K562 (cell line): ENCODE data around the gene MPZL3. TPM values are rescaled to one million over a fixed set of nuclear protein-coding genes. Genes with fewer than 3 reads are reported as not detected.

ENCODE experiments used
- BCL6 ChIP-seq: fragments of 250-450 bp; sonication (Bioruptor Pico); IDR thresholded peaks from 2 replicates; pipeline ENCODE4 v1.4.0; 2020
- ETV5 ChIP-seq: sonication (generic); formaldehyde crosslinking; IDR thresholded peaks from 2 replicates; pipeline ENCODE4 v1.4.0; 2020; ENCODE audit warnings: low read depth, mild to moderate bottlenecking, missing genetic modification reagents
- FOXJ2 ChIP-seq: fragments of 200-800 bp; sonication (Bioruptor generic); IDR thresholded peaks from 2 replicates; pipeline ENCODE4 v1.6.1; 2016; ENCODE audit warnings: missing genetic modification characterization, missing compliant biosample characterization
- MBD2 ChIP-seq: sonication (generic); IDR thresholded peaks from 2 replicates; pipeline ENCODE4 v1.6.1; 2016; ENCODE audit warnings: low read depth, borderline replicate concordance
- NCOA1 ChIP-seq: fragments of 450-650 bp; IDR thresholded peaks from 2 replicates; pipeline ENCODE4 v1.6.1; 2016; ENCODE audit warnings: low read depth
- NFXL1 ChIP-seq: fragments of 450-650 bp; formaldehyde crosslinking; IDR thresholded peaks from 2 replicates; pipeline ENCODE4 v1.4.0; 2021; ENCODE audit warnings: mild to moderate bottlenecking
- POLR3G ChIP-seq: IDR thresholded peaks from 2 replicates; pipeline ENCODE4 v1.6.1; 2011; ENCODE audit not compliant: insufficient read length, insufficient replicate concordance; ENCODE audit errors: extremely low read depth
- PPARD ChIP-seq: fragments of 250-450 bp; sonication (Bioruptor Pico); IDR thresholded peaks from 2 replicates; pipeline ENCODE4 v1.8.0; 2022; ENCODE audit warnings: inconsistent platforms, mild to moderate bottlenecking, moderate library complexity
- RFX5 ChIP-seq: IDR thresholded peaks from 2 replicates; pipeline ENCODE4 v1.6.1; 2011; ENCODE audit warnings: low read depth, mild to moderate bottlenecking, improper control_type of control experiment, low read length
- ZNF76 ChIP-seq: fragments of 250-450 bp; sonication (Bioruptor Pico); IDR thresholded peaks from 2 replicates; pipeline ENCODE4 v1.4.0; 2020; ENCODE audit warnings: mild to moderate bottlenecking, moderate library complexity, borderline replicate concordance
- polyA plus RNA-seq, 8 experiments: library from polyadenylated mRNA; depleted of rRNA in 4 of 8; stranded (reverse) in 5 of 8; unstranded in 3 of 8; fragments of >200 nt; fragmentation: Nextera tagmentation in 2 of 8; fragmentation: Illumina TruSeq in 1 of 8; extraction: Ambion mirVana in 2 of 8; extraction: Trizol in 1 of 8; gene quantifications; 2 replicates each; pipeline versions ENCODE4 v1.2.1 to v1.2.3, GENCODE V29; 2011 to 2014; ENCODE audit warnings: inconsistent platforms in 1 of 8, missing spikeins in 1 of 8
- total RNA-seq, 7 experiments: library from RNA; depleted of rRNA in 6 of 7; stranded (reverse); fragments of >200 nt in 6 of 7; fragmentation: Illumina TruSeq in 2 of 7; extraction: Trizol in 2 of 7; gene quantifications; 2 replicates each; pipeline versions ENCODE4 v1.2.1 to v1.2.3, GENCODE V29; 2011 to 2021; ENCODE audit warnings: low replicate concordance in 1 of 7
- TF ChIP-seq, protein P1 (sequence below), 3 experiments: IDR thresholded peaks in 2 of 3; conservative IDR thresholded peaks in 1 of 3; 2 replicates each; pipeline ENCODE4 v1.5.1; 2011 to 2012; ENCODE audit warnings: low read length in 3 of 3, mild to moderate bottlenecking in 3 of 3, control low read depth in 2 of 3, improper control_type of control experiment in 1 of 3, inconsistent platforms in 1 of 3, low read depth in 1 of 3, mixed read lengths in 1 of 3, moderate library complexity in 1 of 3; ENCODE audit not compliant: insufficient read depth in 2 of 3
- TF ChIP-seq, protein P2 (sequence below): fragments of 250-450 bp; sonication (Bioruptor Pico); IDR thresholded peaks from 2 replicates; pipeline ENCODE4 v1.5.0; 2020; ENCODE audit warnings: mild to moderate bottlenecking, borderline replicate concordance
- TF ChIP-seq, protein P3 (sequence below): fragments of 450-650 bp; formaldehyde crosslinking; IDR thresholded peaks from 2 replicates; pipeline ENCODE4 v1.4.0; 2020; ENCODE audit warnings: mild to moderate bottlenecking
- TF ChIP-seq, protein P4 (sequence below): conservative IDR thresholded peaks from 2 replicates; pipeline ENCODE4 v1.6.1; 2011; ENCODE audit warnings: low read depth, mild to moderate bottlenecking, low read length; ENCODE audit not compliant: control insufficient read depth
- TF ChIP-seq, protein P5 (sequence below): IDR thresholded peaks from 3 replicates; pipeline ENCODE4 v1.6.1; 2011; ENCODE audit warnings: borderline replicate concordance, mild to moderate bottlenecking, moderate library complexity; ENCODE audit not compliant: insufficient read length; ENCODE audit errors: extremely low read depth
- TF ChIP-seq, protein P6 (sequence below): fragments of 450-650 bp; formaldehyde crosslinking; IDR thresholded peaks from 2 replicates; pipeline ENCODE4 v1.4.0; 2020; ENCODE audit warnings: mild to moderate bottlenecking, moderate library complexity

The MPZL3 gene
- total and polyA plus RNA-seq, 9 of the 15 experiments (the other 6 are each of a cell fraction or from before 2014, with no cell fraction given): 0.97 to 2.9 (median 1.6) TPM

DNA sequence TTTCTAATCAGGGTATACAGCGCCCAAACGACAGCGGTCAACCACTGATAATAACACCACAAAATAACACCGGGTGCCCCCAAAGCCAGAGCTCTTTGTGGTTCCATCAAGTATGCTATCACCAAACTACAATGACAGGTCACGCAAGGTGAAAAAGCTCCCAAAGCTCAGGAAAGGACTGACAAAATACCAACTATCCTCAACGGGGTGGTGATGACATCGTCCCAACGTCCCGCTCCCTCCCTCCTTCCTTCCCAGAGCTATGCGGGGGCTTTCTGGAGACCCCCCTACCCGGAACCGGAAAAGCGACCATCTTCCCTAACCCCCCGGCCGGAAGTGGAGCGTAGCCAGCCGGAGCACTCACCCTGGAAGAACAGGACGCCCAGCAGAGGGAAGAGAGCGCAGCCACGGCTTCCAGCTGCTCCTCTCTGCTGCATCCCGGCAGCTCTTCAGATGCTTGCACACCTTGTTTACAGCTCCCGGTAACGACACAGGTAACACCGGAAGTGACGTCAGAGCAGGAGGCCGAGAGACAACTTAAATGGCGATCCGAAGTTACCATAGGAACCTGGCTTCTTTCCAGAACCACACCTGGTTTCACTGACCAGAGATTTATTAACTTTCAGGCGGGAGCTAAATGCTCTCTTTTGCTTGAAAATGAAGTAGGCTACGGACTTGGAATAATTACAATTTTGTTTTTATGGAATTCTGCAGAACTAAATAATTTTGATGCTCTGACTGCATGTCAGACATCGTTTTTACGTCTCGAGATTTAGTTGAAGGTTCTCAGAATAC, at the start of gene MPZL3 (continued):
- no peak for TF ChIP-seq NFXL1 (CRISPR knock-in tag)
- TF ChIP-seq, protein P1, sequence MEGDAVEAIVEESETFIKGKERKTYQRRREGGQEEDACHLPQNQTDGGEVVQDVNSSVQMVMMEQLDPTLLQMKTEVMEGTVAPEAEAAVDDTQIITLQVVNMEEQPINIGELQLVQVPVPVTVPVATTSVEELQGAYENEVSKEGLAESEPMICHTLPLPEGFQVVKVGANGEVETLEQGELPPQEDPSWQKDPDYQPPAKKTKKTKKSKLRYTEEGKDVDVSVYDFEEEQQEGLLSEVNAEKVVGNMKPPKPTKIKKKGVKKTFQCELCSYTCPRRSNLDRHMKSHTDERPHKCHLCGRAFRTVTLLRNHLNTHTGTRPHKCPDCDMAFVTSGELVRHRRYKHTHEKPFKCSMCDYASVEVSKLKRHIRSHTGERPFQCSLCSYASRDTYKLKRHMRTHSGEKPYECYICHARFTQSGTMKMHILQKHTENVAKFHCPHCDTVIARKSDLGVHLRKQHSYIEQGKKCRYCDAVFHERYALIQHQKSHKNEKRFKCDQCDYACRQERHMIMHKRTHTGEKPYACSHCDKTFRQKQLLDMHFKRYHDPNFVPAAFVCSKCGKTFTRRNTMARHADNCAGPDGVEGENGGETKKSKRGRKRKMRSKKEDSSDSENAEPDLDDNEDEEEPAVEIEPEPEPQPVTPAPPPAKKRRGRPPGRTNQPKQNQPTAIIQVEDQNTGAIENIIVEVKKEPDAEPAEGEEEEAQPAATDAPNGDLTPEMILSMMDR (IDR thresholded peaks at IDR 0.05 in 2 of 3, conservative IDR thresholded peaks at IDR 0.05 in 1 of 3; ENCODE audit: insufficient read depth in 2 of 3, low read depth in 1 of 3, low read length in 3 of 3): no peak
- TF ChIP-seq RFX5: no peak
- no peak for TF ChIP-seq POLR3G
- TF ChIP-seq, protein P2, sequence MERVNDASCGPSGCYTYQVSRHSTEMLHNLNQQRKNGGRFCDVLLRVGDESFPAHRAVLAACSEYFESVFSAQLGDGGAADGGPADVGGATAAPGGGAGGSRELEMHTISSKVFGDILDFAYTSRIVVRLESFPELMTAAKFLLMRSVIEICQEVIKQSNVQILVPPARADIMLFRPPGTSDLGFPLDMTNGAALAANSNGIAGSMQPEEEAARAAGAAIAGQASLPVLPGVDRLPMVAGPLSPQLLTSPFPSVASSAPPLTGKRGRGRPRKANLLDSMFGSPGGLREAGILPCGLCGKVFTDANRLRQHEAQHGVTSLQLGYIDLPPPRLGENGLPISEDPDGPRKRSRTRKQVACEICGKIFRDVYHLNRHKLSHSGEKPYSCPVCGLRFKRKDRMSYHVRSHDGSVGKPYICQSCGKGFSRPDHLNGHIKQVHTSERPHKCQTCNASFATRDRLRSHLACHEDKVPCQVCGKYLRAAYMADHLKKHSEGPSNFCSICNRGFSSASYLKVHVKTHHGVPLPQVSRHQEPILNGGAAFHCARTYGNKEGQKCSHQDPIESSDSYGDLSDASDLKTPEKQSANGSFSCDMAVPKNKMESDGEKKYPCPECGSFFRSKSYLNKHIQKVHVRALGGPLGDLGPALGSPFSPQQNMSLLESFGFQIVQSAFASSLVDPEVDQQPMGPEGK (CRISPR knock-in tag): no peak
- TF ChIP-seq, protein P3, sequence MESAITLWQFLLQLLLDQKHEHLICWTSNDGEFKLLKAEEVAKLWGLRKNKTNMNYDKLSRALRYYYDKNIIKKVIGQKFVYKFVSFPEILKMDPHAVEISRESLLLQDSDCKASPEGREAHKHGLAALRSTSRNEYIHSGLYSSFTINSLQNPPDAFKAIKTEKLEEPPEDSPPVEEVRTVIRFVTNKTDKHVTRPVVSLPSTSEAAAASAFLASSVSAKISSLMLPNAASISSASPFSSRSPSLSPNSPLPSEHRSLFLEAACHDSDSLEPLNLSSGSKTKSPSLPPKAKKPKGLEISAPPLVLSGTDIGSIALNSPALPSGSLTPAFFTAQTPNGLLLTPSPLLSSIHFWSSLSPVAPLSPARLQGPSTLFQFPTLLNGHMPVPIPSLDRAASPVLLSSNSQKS (CRISPR knock-in tag): no peak
- TF ChIP-seq, protein P4, sequence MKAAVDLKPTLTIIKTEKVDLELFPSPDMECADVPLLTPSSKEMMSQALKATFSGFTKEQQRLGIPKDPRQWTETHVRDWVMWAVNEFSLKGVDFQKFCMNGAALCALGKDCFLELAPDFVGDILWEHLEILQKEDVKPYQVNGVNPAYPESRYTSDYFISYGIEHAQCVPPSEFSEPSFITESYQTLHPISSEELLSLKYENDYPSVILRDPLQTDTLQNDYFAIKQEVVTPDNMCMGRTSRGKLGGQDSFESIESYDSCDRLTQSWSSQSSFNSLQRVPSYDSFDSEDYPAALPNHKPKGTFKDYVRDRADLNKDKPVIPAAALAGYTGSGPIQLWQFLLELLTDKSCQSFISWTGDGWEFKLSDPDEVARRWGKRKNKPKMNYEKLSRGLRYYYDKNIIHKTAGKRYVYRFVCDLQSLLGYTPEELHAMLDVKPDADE: no peak
- no peak for TF ChIP-seq BCL6 (CRISPR knock-in tag)
- TF ChIP-seq, protein P5, sequence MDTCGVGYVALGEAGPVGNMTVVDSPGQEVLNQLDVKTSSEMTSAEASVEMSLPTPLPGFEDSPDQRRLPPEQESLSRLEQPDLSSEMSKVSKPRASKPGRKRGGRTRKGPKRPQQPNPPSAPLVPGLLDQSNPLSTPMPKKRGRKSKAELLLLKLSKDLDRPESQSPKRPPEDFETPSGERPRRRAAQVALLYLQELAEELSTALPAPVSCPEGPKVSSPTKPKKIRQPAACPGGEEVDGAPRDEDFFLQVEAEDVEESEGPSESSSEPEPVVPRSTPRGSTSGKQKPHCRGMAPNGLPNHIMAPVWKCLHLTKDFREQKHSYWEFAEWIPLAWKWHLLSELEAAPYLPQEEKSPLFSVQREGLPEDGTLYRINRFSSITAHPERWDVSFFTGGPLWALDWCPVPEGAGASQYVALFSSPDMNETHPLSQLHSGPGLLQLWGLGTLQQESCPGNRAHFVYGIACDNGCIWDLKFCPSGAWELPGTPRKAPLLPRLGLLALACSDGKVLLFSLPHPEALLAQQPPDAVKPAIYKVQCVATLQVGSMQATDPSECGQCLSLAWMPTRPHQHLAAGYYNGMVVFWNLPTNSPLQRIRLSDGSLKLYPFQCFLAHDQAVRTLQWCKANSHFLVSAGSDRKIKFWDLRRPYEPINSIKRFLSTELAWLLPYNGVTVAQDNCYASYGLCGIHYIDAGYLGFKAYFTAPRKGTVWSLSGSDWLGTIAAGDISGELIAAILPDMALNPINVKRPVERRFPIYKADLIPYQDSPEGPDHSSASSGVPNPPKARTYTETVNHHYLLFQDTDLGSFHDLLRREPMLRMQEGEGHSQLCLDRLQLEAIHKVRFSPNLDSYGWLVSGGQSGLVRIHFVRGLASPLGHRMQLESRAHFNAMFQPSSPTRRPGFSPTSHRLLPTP: no peak
- TF ChIP-seq MBD2: no peak
- TF ChIP-seq FOXJ2 (tag): peak; percentile 56; the same call in 1 of the 2 replicates
- no peak for TF ChIP-seq PPARD (CRISPR knock-in tag)
- 0 out of 2 replicates have a peak, but pooled peaks have one; percentile 45 for TF ChIP-seq NCOA1
- peak; percentile 95 for TF ChIP-seq ETV5 (CRISPR knock-in tag)
- TF ChIP-seq, protein P6, sequence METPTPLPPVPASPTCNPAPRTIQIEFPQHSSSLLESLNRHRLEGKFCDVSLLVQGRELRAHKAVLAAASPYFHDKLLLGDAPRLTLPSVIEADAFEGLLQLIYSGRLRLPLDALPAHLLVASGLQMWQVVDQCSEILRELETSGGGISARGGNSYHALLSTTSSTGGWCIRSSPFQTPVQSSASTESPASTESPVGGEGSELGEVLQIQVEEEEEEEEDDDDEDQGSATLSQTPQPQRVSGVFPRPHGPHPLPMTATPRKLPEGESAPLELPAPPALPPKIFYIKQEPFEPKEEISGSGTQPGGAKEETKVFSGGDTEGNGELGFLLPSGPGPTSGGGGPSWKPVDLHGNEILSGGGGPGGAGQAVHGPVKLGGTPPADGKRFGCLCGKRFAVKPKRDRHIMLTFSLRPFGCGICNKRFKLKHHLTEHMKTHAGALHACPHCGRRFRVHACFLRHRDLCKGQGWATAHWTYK (CRISPR knock-in tag): peak; percentile 40; the same call in 1 of the 2 replicates
- TF ChIP-seq ZNF76 (CRISPR knock-in tag): no peak
